ENCODE results near the gene CDC20. TPM values are rescaled to one million over a fixed set of nuclear protein-coding genes. Genes with fewer than 3 reads are reported as not detected.

CDC20 gene
- total and polyA plus RNA-seq, 2 of the 4 experiments (the other 2 are of a cell fraction), result 103 to 107 TPM

DNA sequence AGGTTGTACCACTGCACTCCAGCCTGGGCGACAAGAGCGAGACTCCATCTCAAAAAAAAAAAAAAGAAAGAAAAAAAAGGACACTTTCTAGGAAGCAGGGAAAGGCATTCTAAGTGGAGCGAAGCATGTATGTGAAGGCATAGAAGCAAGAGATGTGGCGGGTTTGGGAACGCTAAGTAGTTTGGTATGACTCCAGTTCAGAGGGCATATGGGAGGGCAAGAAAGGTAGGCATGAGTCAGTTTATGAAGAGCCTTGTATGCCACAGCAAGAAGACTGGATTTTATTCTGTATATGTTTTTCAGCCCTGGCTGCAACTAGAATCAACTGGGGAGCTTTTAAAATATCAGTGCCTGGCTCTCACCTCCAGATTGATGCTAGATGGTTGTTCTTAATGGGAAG is 13.4 kb downstream of the CDC20 start:
- dilution Hi-C loops (cut with HindIII; ENCODE audit: low sequenced_read_pairs, unreplicated experiment) (no loop called here), intact Hi-C loops (cut with micrococcal nuclease) (no loop called here), in situ Hi-C loops (cut with MboI; ENCODE audit: low sequenced_read_pairs) (no loop called here)
- WGBS, 2 experiments (ENCODE audit: extremely low coverage in 2 of 2, insufficient read length in 1 of 2), result 83% methylated on average over 2 of the region's 5 CpGs; no CpG with 5 or more reads in 1 of the 2 experiments
- H3K9ac ChIP-seq (ENCODE audit: low read depth, low read length), result no peak overlapping the region
- H2AK5ac ChIP-seq (ENCODE audit: low read depth, low read length), result peak overlapping the region; percentile 84
- TF ChIP-seq SMC3 (IDR thresholded peaks at IDR 0.05; ENCODE audit: low read depth, low read length) (no peak), RAD21 (IDR thresholded peaks at IDR 0.05; ENCODE audit: low read length) (no peak), ELK1 (IDR thresholded peaks at IDR 0.05; ENCODE audit: borderline replicate concordance, low read depth, low read length) (no peak), NFE2L2 (IDR thresholded peaks at IDR 0.05; ENCODE audit: low read depth, low read length) (no peak), FOS (IDR thresholded peaks at IDR 0.05; ENCODE audit: low read depth, low read length) (no peak), BHLHE40 (IDR thresholded peaks at IDR 0.05; ENCODE audit: low read depth, low read length) (no peak), RFX5 (IDR thresholded peaks at IDR 0.05; ENCODE audit: low read depth, low read length) (no peak), CEBPB (IDR thresholded peaks at IDR 0.05; ENCODE audit: low read depth, low read length) (no peak), RCOR1 (IDR thresholded peaks at IDR 0.05; ENCODE audit: insufficient replicate concordance, low read length) (no peak), MAZ (IDR thresholded peaks at IDR 0.05; ENCODE audit: borderline replicate concordance, low read depth, low read length) (no peak), CHD1 (IDR thresholded peaks at IDR 0.05; ENCODE audit: low read depth, low read length) (no peak), MAFK (IDR thresholded peaks at IDR 0.05; ENCODE audit: low read depth, low read length) (no peak), POLR2A (IDR thresholded peaks at IDR 0.05; ENCODE audit: low read depth, low read length) (no peak), MXI1 (IDR thresholded peaks at IDR 0.05; ENCODE audit: borderline replicate concordance, low read depth, low read length) (no peak)
- TF ChIP-seq, protein P1, sequence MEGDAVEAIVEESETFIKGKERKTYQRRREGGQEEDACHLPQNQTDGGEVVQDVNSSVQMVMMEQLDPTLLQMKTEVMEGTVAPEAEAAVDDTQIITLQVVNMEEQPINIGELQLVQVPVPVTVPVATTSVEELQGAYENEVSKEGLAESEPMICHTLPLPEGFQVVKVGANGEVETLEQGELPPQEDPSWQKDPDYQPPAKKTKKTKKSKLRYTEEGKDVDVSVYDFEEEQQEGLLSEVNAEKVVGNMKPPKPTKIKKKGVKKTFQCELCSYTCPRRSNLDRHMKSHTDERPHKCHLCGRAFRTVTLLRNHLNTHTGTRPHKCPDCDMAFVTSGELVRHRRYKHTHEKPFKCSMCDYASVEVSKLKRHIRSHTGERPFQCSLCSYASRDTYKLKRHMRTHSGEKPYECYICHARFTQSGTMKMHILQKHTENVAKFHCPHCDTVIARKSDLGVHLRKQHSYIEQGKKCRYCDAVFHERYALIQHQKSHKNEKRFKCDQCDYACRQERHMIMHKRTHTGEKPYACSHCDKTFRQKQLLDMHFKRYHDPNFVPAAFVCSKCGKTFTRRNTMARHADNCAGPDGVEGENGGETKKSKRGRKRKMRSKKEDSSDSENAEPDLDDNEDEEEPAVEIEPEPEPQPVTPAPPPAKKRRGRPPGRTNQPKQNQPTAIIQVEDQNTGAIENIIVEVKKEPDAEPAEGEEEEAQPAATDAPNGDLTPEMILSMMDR (conservative IDR thresholded peaks at IDR 0.05; ENCODE audit: low read depth, low read length), result no peak
- TF ChIP-seq, protein P2, sequence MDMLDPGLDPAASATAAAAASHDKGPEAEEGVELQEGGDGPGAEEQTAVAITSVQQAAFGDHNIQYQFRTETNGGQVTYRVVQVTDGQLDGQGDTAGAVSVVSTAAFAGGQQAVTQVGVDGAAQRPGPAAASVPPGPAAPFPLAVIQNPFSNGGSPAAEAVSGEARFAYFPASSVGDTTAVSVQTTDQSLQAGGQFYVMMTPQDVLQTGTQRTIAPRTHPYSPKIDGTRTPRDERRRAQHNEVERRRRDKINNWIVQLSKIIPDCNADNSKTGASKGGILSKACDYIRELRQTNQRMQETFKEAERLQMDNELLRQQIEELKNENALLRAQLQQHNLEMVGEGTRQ (IDR thresholded peaks at IDR 0.05; ENCODE audit: low read depth, low read length), result no peak
- H2AFZ ChIP-seq (replicated peaks; ENCODE audit: low read length, poor library complexity), result no peak overlapping the region
- H4K8ac ChIP-seq (ENCODE audit: low read depth in 2 of 2, low read length in 2 of 2), result peak overlapping the region; percentile 94 to 96
- no TSS peak for BruUV-seq (replicated peaks)
- H3K18ac ChIP-seq (ENCODE audit: low read depth, low read length), result no peak overlapping the region; the same call in 1 of the 2 replicates
- H3K14ac ChIP-seq (replicated peaks; ENCODE audit: low read depth, low read length), result peak overlapping the region; percentile 77; the same call in 1 of the 2 replicates
- no peaks in the 10 kb centered on the region for H3K9me3 ChIP-seq (ENCODE audit: control insufficient read depth, insufficient read depth, low read length)
- POLR2A ChIA-PET (ENCODE audit: unreplicated experiment), result interaction anchor here (0.7 kb wide), 1 partner anchor 952 kb away, joined by 14 read pairs; no protein-coding TSS in a partner anchor
- H4K91ac ChIP-seq (ENCODE audit: insufficient read depth, low read depth, low read length), result peak overlapping the region; percentile 92
- no peaks in the 10 kb centered on the region for H3K27me3 ChIP-seq (ENCODE audit: control insufficient read depth, insufficient read depth, low read length)
- 0 out of 2 replicates have a peak, but pooled peaks cover 7% of the 10 kb centered on the region for H3K36me3 ChIP-seq (ENCODE audit: control insufficient read depth, insufficient read depth, low read length)
- peak overlapping the region; percentile 80; the same call in 1 of the 2 replicates for H2BK20ac ChIP-seq (ENCODE audit: low read depth, low read length)
- no peak for ATAC-seq (ENCODE audit: low read depth)
- H3K4me2 ChIP-seq (ENCODE audit: low read depth, low read length), result no peak overlapping the region
- peak overlapping the region; percentile 18; the same call in 1 of the 2 replicates for H4K5ac ChIP-seq (ENCODE audit: low read depth, low read length)
- no peak overlapping the region for H3K4me3 ChIP-seq (ENCODE audit: insufficient read depth, low read depth, low read length)
- DNase-seq, result peak; percentile 57
- H2BK15ac ChIP-seq (ENCODE audit: low read depth, low read length), result peak overlapping the region; percentile 97; the same call in 1 of the 3 replicates
- CTCF ChIA-PET, result interaction anchor here (0.6 kb wide), 1 partner anchor 796 kb away, joined by 3 read pairs; no protein-coding TSS in a partner anchor
- peaks cover 3% of the 10 kb centered on the region for H4K20me1 ChIP-seq (ENCODE audit: insufficient read depth, low read length)
- H3K4ac ChIP-seq (ENCODE audit: low read depth, low read length), result peak overlapping the region; percentile 92
- H2AK9ac ChIP-seq (replicated peaks; ENCODE audit: low read depth, low read length, poor library complexity), result peak overlapping the region; percentile 63
- peak overlapping the region; percentile 87 for H2BK120ac ChIP-seq (ENCODE audit: low read depth, low read length)
- peaks cover 13% of the 10 kb centered on the region for H3K4me1 ChIP-seq (ENCODE audit: control insufficient read depth, insufficient read depth, low read length)
- H3K56ac ChIP-seq (ENCODE audit: extremely low read depth, insufficient read depth, low read length), result no peak overlapping the region
- H3K9me1 ChIP-seq (ENCODE audit: insufficient read depth, low read length), result peaks cover 10% of the 10 kb centered on the region
- H3K23ac ChIP-seq (ENCODE audit: low read depth, low read length), result no peak overlapping the region
- peaks cover 29 to 70% of the 10 kb centered on the region in 2 experiments for H3K79me1 ChIP-seq (ENCODE audit: low read depth in 1 of 2, low read length in 2 of 2)
- H2BK5ac ChIP-seq (ENCODE audit: low read depth, low read length, poor library complexity, severe bottlenecking), result peak overlapping the region; percentile 84
- H3K27ac ChIP-seq (ENCODE audit: insufficient read depth, low read length), result no peak overlapping the region

Measured in IMR-90 (cell line).